GM21723 (cell line): ENCODE data around the gene PLCXD3.

ENCODE experiments used
- ATAC-seq: cut with Tn5 transposase; IDR thresholded peaks from one replicate; pipeline ENCODE4 v1.9.1; 2021; ENCODE audit warnings: mild to moderate bottlenecking, moderate library complexity; ENCODE audit not compliant: unreplicated experiment

Gene PLCXD3

GRCh38 chr5:41415242-41415641 lies 95.2 kb downstream of the PLCXD3 start:
- no peak for ATAC-seq

- ATAC-seq: no peak
Observed at GRCh38 chr5:41414598-41414997, 95.8 kb downstream of the PLCXD3 start.

GRCh38 chr5:41413074-41413473 lies 97.3 kb downstream of the PLCXD3 start:
- ATAC-seq: no peak

GRCh38 chr5:41412496-41412895 lies 97.9 kb downstream of the PLCXD3 start:
- ATAC-seq: no peak

- ATAC-seq: no peak
Observed at GRCh38 chr5:41410737-41411136, 99.7 kb downstream of the PLCXD3 start.

- no peak for ATAC-seq
Observed at GRCh38 chr5:41410307-41410706, 100.1 kb downstream of the PLCXD3 start.

GRCh38 chr5:41408676-41409443 lies 101.5 kb downstream of the PLCXD3 start:
- no peak for ATAC-seq

- no peak for ATAC-seq
Observed at GRCh38 chr5:41406936-41407335, 103.5 kb downstream of the PLCXD3 start.

- ATAC-seq: no peak
Observed at GRCh38 chr5:41406424-41406823, 104.0 kb downstream of the PLCXD3 start.

GRCh38 chr5:41404757-41405156 lies 105.6 kb downstream of the PLCXD3 start:
- no peak for ATAC-seq

- ATAC-seq: no peak
Observed at GRCh38 chr5:41403846-41404245, 106.6 kb downstream of the PLCXD3 start.

GRCh38 chr5:41402845-41403244 lies 107.6 kb downstream of the PLCXD3 start:
- no peak for ATAC-seq

GRCh38 chr5:41399839-41400238 lies 110.6 kb downstream of the PLCXD3 start:
- no peak for ATAC-seq

GRCh38 chr5:41392016-41392415 lies 118.4 kb downstream of the PLCXD3 start:
- no peak for ATAC-seq

GRCh38 chr5:41374631-41375030 lies 135.8 kb downstream of the PLCXD3 start:
- no peak for ATAC-seq

- no peak for ATAC-seq
Observed at GRCh38 chr5:41373230-41373629, 137.2 kb downstream of the PLCXD3 start.

GRCh38 chr5:41371738-41372137 lies 138.7 kb downstream of the PLCXD3 start:
- no peak for ATAC-seq

- ATAC-seq: no peak
Observed at GRCh38 chr5:41370482-41370881, 139.9 kb downstream of the PLCXD3 start.

GRCh38 chr5:41369799-41370198 lies 140.6 kb downstream of the PLCXD3 start:
- no peak for ATAC-seq

- no peak for ATAC-seq
Observed at GRCh38 chr5:41368158-41368557, 142.2 kb downstream of the PLCXD3 start.

- ATAC-seq: no peak
Observed at GRCh38 chr5:41365369-41365768, 145.0 kb downstream of the PLCXD3 start.

GRCh38 chr5:41364346-41364745 lies 146.1 kb downstream of the PLCXD3 start:
- ATAC-seq: no peak
